B cell (primary cell): ENCODE results near the gene SYNJ2. TPM values are rescaled to one million over a fixed set of nuclear protein-coding genes. Genes with fewer than 3 reads are reported as not detected.

ENCODE experiments used
- ATAC-seq: fragments of 200-7000 bp; cut with Tn5 transposase; one replicate; pipeline ENCODE4 v1.10.0; 2021; ENCODE audit warnings: low read depth, mild to moderate bottlenecking, moderate number of reproducible peaks, moderate library complexity
- CTCF ChIA-PET: fragments of 350-600 bp; sonication (Branson Sonifier 250); formaldehyde crosslinking; loops from one replicate; lab custom pipeline; 2021; ENCODE audit warnings: antibody characterized with exemption, inconsistent platforms; lab: Charles Lee
- POLR2A ChIA-PET: fragments of 350-600 bp; sonication (Branson Sonifier 250); formaldehyde crosslinking; loops from one replicate; lab custom pipeline; 2021; ENCODE audit warnings: antibody characterized with exemption; lab: Charles Lee
- DNase-seq: peaks from one replicate; pipeline ENCODE4 v3.0.0; 2013
- H2AFZ ChIP-seq: 2 replicates; pipeline ENCODE4 v1.6.1; 2012; ENCODE audit warnings: mild to moderate bottlenecking, low read depth, low read length; ENCODE audit not compliant: insufficient read depth, poor library complexity, severe bottlenecking
- H3K27ac ChIP-seq, 2 donors: 1 replicate in 1 of 2; 2 replicates in 1 of 2; pipeline ENCODE4 v1.5.1; 2012 to 2013; ENCODE audit warnings: low read length in 2 of 2, mild to moderate bottlenecking in 2 of 2, moderate library complexity in 1 of 2
- H3K27me3 ChIP-seq, 4 experiments: fragments of 200-600 bp in 1 of 4; sonication (generic) in 1 of 4; replicated peaks in 1 of 4; 1 replicate in 2 of 4; 2 replicates in 2 of 4; pipeline versions ENCODE4 v1.6.1 to v1.7.0; 2013 to 2016; ENCODE audit warnings: low read length in 3 of 4, mild to moderate bottlenecking in 2 of 4, mixed read lengths in 1 of 4, moderate library complexity in 1 of 4; ENCODE audit not compliant: insufficient read depth in 4 of 4, control insufficient read depth in 3 of 4; ENCODE audit errors: control extremely low read depth in 1 of 4
- H3K36me3 ChIP-seq, 2 experiments: replicated peaks in 1 of 2; 1 replicate in 1 of 2; 2 replicates in 1 of 2; pipeline versions ENCODE4 v1.6.1 to v1.7.1; 2013; ENCODE audit warnings: low read length in 1 of 2; ENCODE audit not compliant: insufficient read depth in 2 of 2, control insufficient read depth in 1 of 2; ENCODE audit errors: control extremely low read depth in 1 of 2, extremely low read depth in 1 of 2
- H3K4me1 ChIP-seq, 2 donors: fragments of 200-600 bp in 1 of 2; sonication (generic) in 1 of 2; 1 replicate in 1 of 2; 2 replicates in 1 of 2; pipeline versions ENCODE4 v1.5.1 to v1.6.1; 2013 to 2017; ENCODE audit warnings: low read length in 2 of 2; ENCODE audit not compliant: control insufficient read depth in 2 of 2, insufficient read depth in 2 of 2
- H3K4me2 ChIP-seq: replicated peaks from 2 replicates; pipeline ENCODE3; 2012; ENCODE audit warnings: mild to moderate bottlenecking, low read depth, low read length; ENCODE audit not compliant: poor library complexity, severe bottlenecking
- H3K4me3 ChIP-seq, 5 experiments: fragments of 200-600 bp in 1 of 5; sonication (generic) in 1 of 5; 1 replicate in 3 of 5; 2 replicates in 2 of 5; pipeline versions ENCODE4 v1.5.1 to v1.7.0; 2011 to 2016; ENCODE audit warnings: low read length in 4 of 5, mild to moderate bottlenecking in 4 of 5, low read depth in 2 of 5, control low read depth in 1 of 5, moderate library complexity in 1 of 5; ENCODE audit not compliant: insufficient read depth in 1 of 5; ENCODE audit errors: control extremely low read depth in 1 of 5, extremely low read depth in 1 of 5
- H3K79me2 ChIP-seq: fragments of 200-600 bp; sonication (generic); one replicate; pipeline ENCODE4 v1.6.0; 2016; ENCODE audit warnings: low read length; ENCODE audit not compliant: control insufficient read depth, insufficient read depth
- H3K9ac ChIP-seq: fragments of 200-600 bp; sonication (generic); 2 replicates; pipeline ENCODE4 v1.6.1; 2017; ENCODE audit warnings: mild to moderate bottlenecking, low read length, moderate library complexity
- H3K9me3 ChIP-seq, 3 donors: one replicate each; pipeline versions ENCODE4 v1.6.1 to v1.7.1; 2013; ENCODE audit warnings: low read length in 2 of 3; ENCODE audit not compliant: control insufficient read depth in 2 of 3, insufficient read depth in 1 of 3; ENCODE audit errors: control extremely low read depth in 1 of 3
- H4K20me1 ChIP-seq: 2 replicates; pipeline ENCODE4 v1.6.0; 2012; ENCODE audit warnings: mild to moderate bottlenecking, low read length; ENCODE audit not compliant: insufficient read depth, control insufficient read depth, poor library complexity, severe bottlenecking
- H3K27ac Mint-ChIP-seq: one replicate; pipeline ENCODE4 v1.8.0; 2021; ENCODE audit warnings: mixed read lengths
- H3K27me3 Mint-ChIP-seq: one replicate; pipeline ENCODE4 v1.8.0; 2021; ENCODE audit warnings: mixed read lengths
- H3K4me1 Mint-ChIP-seq: one replicate; pipeline ENCODE4 v1.8.0; 2021; ENCODE audit warnings: mixed read lengths
- H3K4me3 Mint-ChIP-seq: one replicate; pipeline ENCODE4 v1.8.0; 2021; ENCODE audit warnings: mixed read lengths
- H3K9me3 Mint-ChIP-seq: one replicate; pipeline ENCODE4 v1.8.0; 2022; ENCODE audit warnings: mixed read lengths; ENCODE audit not compliant: insufficient read depth
- CTCF ChIP-seq: fragments of 200-600 bp; IDR thresholded peaks from one replicate; pipeline ENCODE4 v1.8.0; 2022; ENCODE audit warnings: antibody characterized with exemption, mild to moderate bottlenecking
- EZH2 ChIP-seq: IDR thresholded peaks from 2 replicates; pipeline ENCODE4 v1.6.1; 2012; ENCODE audit warnings: borderline replicate concordance, low read depth, mild to moderate bottlenecking, moderate library complexity, low read length; ENCODE audit not compliant: insufficient read depth, poor library complexity, severe bottlenecking
- WGBS: methylation state at CpG from one replicate; pipeline ENCODE4 v1.1.5; 2013; ENCODE audit warnings: missing lambda C conversion rate; ENCODE audit not compliant: insufficient coverage; 5-methylcytosine and 5-hydroxymethylcytosine counted together
- intact Hi-C: fragments of 100-400 bp; cut with micrococcal nuclease; formaldehyde crosslinking; loops from one replicate; pipeline ENCODE4 v1.10.0; 2022
- polyA plus RNA-seq: library from polyadenylated mRNA; depleted of rRNA; stranded (reverse); fragments of >200 nt; gene quantifications from 2 replicates; pipeline ENCODE4 v1.2.3, GENCODE V29; 2012
- total RNA-seq, 2 donors: library from RNA; stranded (reverse); fragments of 120-200 nt in 1 of 2; gene quantifications; 1 replicate in 1 of 2; 2 replicates in 1 of 2; pipeline versions ENCODE4 v1.2.3 to v1.2.4, GENCODE V29; 2013 to 2022

The SYNJ2 gene
- total and polyA plus RNA-seq, 2 donors (not counting 1 experiment from before 2014, with no cell fraction given), result 5.2 to 11.4 TPM

- H3K27ac Mint-ChIP-seq, result no peak overlapping the region
- ATAC-seq (no peak), DNase-seq (no peak)
- POLR2A ChIA-PET, result no interaction called here
- Histone ChIP-seq H3K79me2 (no peaks in the 10 kb centered on the region), H4K20me1 (no peaks in the 10 kb centered on the region), H3K27me3 (no peaks in the 10 kb centered on the region), H3K27ac (no peak overlapping the region), H3K9ac (no peak overlapping the region), H3K4me1 (no peaks in the 10 kb centered on the region), H3K4me3 (no peak overlapping the region), H2AFZ (no peak overlapping the region), H3K9me3 (no peaks in the 10 kb centered on the region), H3K36me3 (peaks cover 0 to 41% of the 10 kb centered on the region in 2 experiments), H3K4me2 (no peak overlapping the region)
- 78% methylated on average over 17 of the region's 21 CpGs for WGBS
- H3K27me3 Mint-ChIP-seq, result no peaks in the 10 kb centered on the region
- peaks cover 4% of the 10 kb centered on the region for H3K4me1 Mint-ChIP-seq
- no peaks in the 10 kb centered on the region for H3K9me3 Mint-ChIP-seq
- intact Hi-C loops, result no loop called here
- H3K4me3 Mint-ChIP-seq, result no peak overlapping the region
- CTCF ChIA-PET, result interaction anchor here (1.7 kb wide), 1 partner anchor 13 kb away, joined by 5 read pairs; no protein-coding TSS in a partner anchor
- TF ChIP-seq CTCF (no peak), EZH2 (no peak)
These were observed 103.8 kb downstream of the SYNJ2 start for GRCh38 chr6:158085261-158086053.

GRCh38 chr6:158086054-158086503, 104.4 kb downstream of the SYNJ2 start:
- Histone ChIP-seq H4K20me1 (no peaks in the 10 kb centered on the region), H3K9ac (no peak overlapping the region), H3K9me3 (no peaks in the 10 kb centered on the region), H3K4me2 (no peak overlapping the region), H3K79me2 (no peaks in the 10 kb centered on the region), H3K36me3 (peaks cover 0 to 40% of the 10 kb centered on the region in 2 experiments), H2AFZ (no peak overlapping the region), H3K4me3 (no peak overlapping the region), H3K27ac (no peak overlapping the region), H3K27me3 (no peaks in the 10 kb centered on the region), H3K4me1 (no peaks in the 10 kb centered on the region)
- Mint-ChIP-seq H3K9me3 (no peaks in the 10 kb centered on the region), H3K4me1 (peaks cover 4% of the 10 kb centered on the region), H3K27me3 (no peaks in the 10 kb centered on the region), H3K27ac (no peak overlapping the region), H3K4me3 (no peak overlapping the region)
- intact Hi-C loops, result no loop called here
- 89% methylated on average over 1 of the region's 2 CpGs for WGBS
- DNase-seq (no peak), ATAC-seq (no peak)
- TF ChIP-seq CTCF, result no peak
- no peak for TF ChIP-seq EZH2
- CTCF ChIA-PET, result interaction anchor here (1.7 kb wide), 1 partner anchor 14 kb away, joined by 5 read pairs; no protein-coding TSS in a partner anchor
- POLR2A ChIA-PET, result no interaction called here
